ENCODE results near the gene EFNA2. TPM values are rescaled to one million over a fixed set of nuclear protein-coding genes. Genes with fewer than 3 reads are reported as not detected.
"Not testable (repeated sequence)": the region's sequence is repeated elsewhere in the genome, so short reads cannot be mapped to it uniquely, and the experiment has no call there.

Gene EFNA2
- total RNA-seq, 4 donors from 2014 or later = not detected

- Histone ChIP-seq H3K4me1 (peaks cover 5 to 15% (median 13%) of the 10 kb centered on the region in 4 donors), H3K4me3 (no peak overlapping the region), H3K36me3 (no peaks in the 10 kb centered on the region), H3K27me3 (peaks cover 0 to 59% (median 0%) of the 10 kb centered on the region in 4 donors), H3K9me3 (no peaks in the 10 kb centered on the region), H3K27ac (replicated peaks in 1 of 4) (no peak overlapping the region)
- DNase-seq (ENCODE audit: extremely low spot score) = no peak
- TF ChIP-seq POLR2AphosphoS5 (IDR thresholded peaks at IDR 0.05) (no peak), CTCF (IDR thresholded peaks at IDR 0.05) (no peak), EP300 (IDR thresholded peaks at IDR 0.05) (no peak), POLR2A (IDR thresholded peaks at IDR 0.05; ENCODE audit: low read depth) (no peak)
- intact Hi-C loops (cut with DNase I) = no loop called here
- 51% methylated on average over 9 of the region's 14 CpGs for WGBS
Observed at GRCh38 chr19:1327125-1327524, 41.5 kb downstream of the EFNA2 start.

- H3K9me3 ChIP-seq; H3K4me3 ChIP-seq; H3K4me1 ChIP-seq; DNase-seq (ENCODE audit: extremely low spot score); intact Hi-C loops (cut with DNase I); H3K27ac ChIP-seq (replicated peaks in 1 of 4); H3K36me3 ChIP-seq: not testable (repeated sequence)
- H3K27me3 ChIP-seq = peaks cover 0 to 19% (median 0%) of the 10 kb centered on the region in 4 donors
- WGBS = 87% methylated on average over 8 of the region's 8 CpGs
Observed at GRCh38 chr19:1332208-1332607, 46.5 kb downstream of the EFNA2 start.

GRCh38 chr19:1336079-1336684, 50.5 kb downstream of the EFNA2 start:
- peaks cover 0 to 25% (median 0%) of the 10 kb centered on the region in 4 donors for H3K27me3 ChIP-seq
- no peaks in the 10 kb centered on the region for H3K4me1 ChIP-seq
- no peaks in the 10 kb centered on the region for H3K36me3 ChIP-seq
- 93% methylated on average over 17 of the region's 22 CpGs for whole genome bisulfite sequencing
- intact Hi-C loops (cut with DNase I) = no loop called here
- TF ChIP-seq POLR2A (IDR thresholded peaks at IDR 0.05; ENCODE audit: low read depth) (no peak), EP300 (IDR thresholded peaks at IDR 0.05) (no peak), POLR2AphosphoS5 (IDR thresholded peaks at IDR 0.05) (no peak), CTCF (IDR thresholded peaks at IDR 0.05) (no peak)
- H3K9me3 ChIP-seq = no peaks in the 10 kb centered on the region
- H3K4me3 ChIP-seq = no peak overlapping the region
- DNase-seq (ENCODE audit: extremely low spot score) = no peak
- H3K27ac ChIP-seq (replicated peaks in 1 of 4) = no peak overlapping the region

- no peak for DNase-seq (ENCODE audit: extremely low spot score)
- no peaks in the 10 kb centered on the region for H3K4me1 ChIP-seq
- TF ChIP-seq POLR2A (IDR thresholded peaks at IDR 0.05; ENCODE audit: low read depth) = no peak
- no peak overlapping the region for H3K4me3 ChIP-seq
- intact Hi-C loops (cut with DNase I) = no loop called here
- WGBS = 84% methylated on average over 20 of the region's 28 CpGs
- no peaks in the 10 kb centered on the region for H3K36me3 ChIP-seq
- H3K27me3 ChIP-seq = peaks cover 0 to 19% (median 0%) of the 10 kb centered on the region in 4 donors
- H3K9me3 ChIP-seq = no peaks in the 10 kb centered on the region
- no peak overlapping the region for H3K27ac ChIP-seq (replicated peaks in 1 of 4)
Observed at GRCh38 chr19:1340681-1341469, 55.2 kb downstream of the EFNA2 start.

GRCh38 chr19:1343041-1343440, 57.4 kb downstream of the EFNA2 start:
- no peak overlapping the region for H3K4me3 ChIP-seq
- DNase-seq (ENCODE audit: extremely low spot score) = no peak
- H3K4me1 ChIP-seq = no peaks in the 10 kb centered on the region
- peaks cover 0 to 19% (median 0%) of the 10 kb centered on the region in 4 donors for H3K27me3 ChIP-seq
- H3K36me3 ChIP-seq = no peaks in the 10 kb centered on the region
- intact Hi-C loops (cut with DNase I) = no loop called here
- no peaks in the 10 kb centered on the region for H3K9me3 ChIP-seq
- 40% methylated on average over 7 of the region's 7 CpGs for WGBS
- no peak overlapping the region for H3K27ac ChIP-seq (replicated peaks in 1 of 4)
- TF ChIP-seq POLR2A (IDR thresholded peaks at IDR 0.05; ENCODE audit: low read depth) = no peak
- no peak for TF ChIP-seq EP300 (IDR thresholded peaks at IDR 0.05)
- TF ChIP-seq CTCF (IDR thresholded peaks at IDR 0.05) = no peak
- TF ChIP-seq POLR2AphosphoS5 (IDR thresholded peaks at IDR 0.05) = no peak
